ENCODE results near the gene DNAJC1.

DNAJC1 gene

GRCh38 chr10:21727452-21728168 is 275.9 kb downstream of the DNAJC1 start:
- Histone ChIP-seq H3K79me1 (replicated peaks; ENCODE audit: low read length, poor library complexity, severe bottlenecking) (peaks cover 10% of the 10 kb centered on the region), H4K91ac (ENCODE audit: low read length) (no peak overlapping the region), H3K4me2 (ENCODE audit: low read length, poor library complexity, severe bottlenecking) (no peak overlapping the region), H3K14ac (ENCODE audit: low read length in 2 of 2) (no peak overlapping the region), H3K4me1 (ENCODE audit: control insufficient read depth, insufficient read depth, low read depth, low read length) (peaks cover 7% of the 10 kb centered on the region), H3K4ac (ENCODE audit: low read depth in 1 of 2, low read length in 2 of 2) (no peak overlapping the region), H3K18ac (ENCODE audit: low read depth in 1 of 2, low read length in 2 of 2) (no peak overlapping the region), H2BK15ac (ENCODE audit: low read depth, poor library complexity, severe bottlenecking) (no peak overlapping the region), H3K9ac (ENCODE audit: low read length) (peak overlapping the region; percentile 11), H3K27ac (ENCODE audit: low read length, poor library complexity, severe bottlenecking) (no peak overlapping the region), H3K23ac (ENCODE audit: low read length in 2 of 2) (no peak overlapping the region), H2AFZ (ENCODE audit: low read depth, low read length) (no peak overlapping the region), H2BK120ac (ENCODE audit: low read depth, low read length) (no peak overlapping the region), H2BK12ac (ENCODE audit: low read length in 2 of 2) (no peak overlapping the region), H2AK5ac (ENCODE audit: low read length, severe bottlenecking) (no peak overlapping the region), H3K4me3 (ENCODE audit: insufficient read depth in 1 of 2, low read depth in 1 of 2, low read length in 2 of 2) (no peak overlapping the region), H3K27me3 (ENCODE audit: control insufficient read depth in 1 of 2, insufficient read depth in 1 of 2, low read length in 2 of 2) (no peaks in the 10 kb centered on the region), H3K9me3 (ENCODE audit: control insufficient read depth, low read length) (no peaks in the 10 kb centered on the region), H4K8ac (ENCODE audit: low read length) (no peak overlapping the region), H2BK5ac (ENCODE audit: low read depth, low read length, poor library complexity, severe bottlenecking) (no peak overlapping the region), H3K36me3 (ENCODE audit: control insufficient read depth in 1 of 2, insufficient read depth in 2 of 2, low read depth in 1 of 2, low read length in 2 of 2) (peaks cover 0 to 51% of the 10 kb centered on the region in 2 experiments)
- DNase-seq, result peak; percentile 15
- 32% methylated on average over 9 of the region's 13 CpGs for whole genome bisulfite sequencing

- Histone ChIP-seq H3K9me3 (ENCODE audit: control insufficient read depth, low read length) (no peaks in the 10 kb centered on the region), H4K8ac (ENCODE audit: low read length) (no peak overlapping the region), H2BK12ac (ENCODE audit: low read length in 2 of 2) (no peak overlapping the region), H3K23ac (ENCODE audit: low read length in 2 of 2) (no peak overlapping the region), H3K4me2 (ENCODE audit: low read length, poor library complexity, severe bottlenecking) (no peak overlapping the region), H2BK15ac (ENCODE audit: low read depth, poor library complexity, severe bottlenecking) (no peak overlapping the region), H3K14ac (ENCODE audit: low read length in 2 of 2) (no peak overlapping the region), H2AFZ (ENCODE audit: low read depth, low read length) (no peak overlapping the region), H3K18ac (ENCODE audit: low read depth in 1 of 2, low read length in 2 of 2) (no peak overlapping the region), H2BK120ac (ENCODE audit: low read depth, low read length) (no peak overlapping the region), H3K27ac (ENCODE audit: low read length, poor library complexity, severe bottlenecking) (no peak overlapping the region), H3K4me3 (ENCODE audit: insufficient read depth in 1 of 2, low read depth in 1 of 2, low read length in 2 of 2) (no peak overlapping the region), H3K4me1 (ENCODE audit: control insufficient read depth, insufficient read depth, low read depth, low read length) (peaks cover 7% of the 10 kb centered on the region), H3K27me3 (ENCODE audit: control insufficient read depth in 1 of 2, insufficient read depth in 1 of 2, low read length in 2 of 2) (no peaks in the 10 kb centered on the region), H2BK5ac (ENCODE audit: low read depth, low read length, poor library complexity, severe bottlenecking) (no peak overlapping the region), H4K91ac (ENCODE audit: low read length) (no peak overlapping the region), H3K9ac (ENCODE audit: low read length) (no peak overlapping the region), H3K79me1 (replicated peaks; ENCODE audit: low read length, poor library complexity, severe bottlenecking) (peaks cover 10% of the 10 kb centered on the region), H3K36me3 (ENCODE audit: control insufficient read depth in 1 of 2, insufficient read depth in 2 of 2, low read depth in 1 of 2, low read length in 2 of 2) (peaks cover 0 to 50% of the 10 kb centered on the region in 2 experiments), H2AK5ac (ENCODE audit: low read length, severe bottlenecking) (no peak overlapping the region), H3K4ac (ENCODE audit: low read depth in 1 of 2, low read length in 2 of 2) (no peak overlapping the region)
- DNase-seq, result peak; percentile 43
- WGBS, result 20% methylated on average over 3 of the region's 3 CpGs
Measured at GRCh38 chr10:21726601-21727225, 276.8 kb downstream of the DNAJC1 start.

GRCh38 chr10:21724687-21725367 is 278.7 kb downstream of the DNAJC1 start:
- Histone ChIP-seq H4K91ac (ENCODE audit: low read length) (no peak overlapping the region), H2BK15ac (ENCODE audit: low read depth, poor library complexity, severe bottlenecking) (no peak overlapping the region), H3K4me3 (ENCODE audit: insufficient read depth in 1 of 2, low read depth in 1 of 2, low read length in 2 of 2) (no peak overlapping the region), H3K4ac (ENCODE audit: low read depth in 1 of 2, low read length in 2 of 2) (no peak overlapping the region), H3K79me1 (replicated peaks; ENCODE audit: low read length, poor library complexity, severe bottlenecking) (peaks cover 5% of the 10 kb centered on the region), H3K27ac (ENCODE audit: low read length, poor library complexity, severe bottlenecking) (peak overlapping the region; percentile 45), H2BK5ac (ENCODE audit: low read depth, low read length, poor library complexity, severe bottlenecking) (no peak overlapping the region), H3K23ac (ENCODE audit: low read length in 2 of 2) (no peak overlapping the region), H3K27me3 (ENCODE audit: control insufficient read depth in 1 of 2, insufficient read depth in 1 of 2, low read length in 2 of 2) (no peaks in the 10 kb centered on the region), H3K4me1 (ENCODE audit: control insufficient read depth, insufficient read depth, low read depth, low read length) (peaks cover 4% of the 10 kb centered on the region), H3K36me3 (ENCODE audit: control insufficient read depth in 1 of 2, insufficient read depth in 2 of 2, low read depth in 1 of 2, low read length in 2 of 2) (peaks cover 0 to 42% of the 10 kb centered on the region in 2 experiments), H2AK5ac (ENCODE audit: low read length, severe bottlenecking) (no peak overlapping the region), H3K9ac (ENCODE audit: low read length) (no peak overlapping the region), H3K9me3 (ENCODE audit: control insufficient read depth, low read length) (no peaks in the 10 kb centered on the region), H3K4me2 (ENCODE audit: low read length, poor library complexity, severe bottlenecking) (no peak overlapping the region), H3K18ac (ENCODE audit: low read depth in 1 of 2, low read length in 2 of 2) (no peak overlapping the region), H2BK12ac (ENCODE audit: low read length in 2 of 2) (no peak overlapping the region), H2BK120ac (ENCODE audit: low read depth, low read length) (no peak overlapping the region), H4K8ac (ENCODE audit: low read length) (no peak overlapping the region), H2AFZ (ENCODE audit: low read depth, low read length) (no peak overlapping the region), H3K14ac (ENCODE audit: low read length in 2 of 2) (no peak overlapping the region)
- WGBS, result 3% methylated on average over 3 of the region's 4 CpGs
- peak; percentile 99 for DNase-seq

GRCh38 chr10:21724020-21724589 is 279.4 kb downstream of the DNAJC1 start:
- Histone ChIP-seq H4K8ac (ENCODE audit: low read length) (no peak overlapping the region), H3K18ac (ENCODE audit: low read depth in 1 of 2, low read length in 2 of 2) (no peak overlapping the region), H3K4me1 (ENCODE audit: control insufficient read depth, insufficient read depth, low read depth, low read length) (peaks cover 4% of the 10 kb centered on the region), H3K23ac (ENCODE audit: low read length in 2 of 2) (no peak overlapping the region), H3K4me2 (ENCODE audit: low read length, poor library complexity, severe bottlenecking) (no peak overlapping the region), H2BK12ac (ENCODE audit: low read length in 2 of 2) (no peak overlapping the region), H3K9me3 (ENCODE audit: control insufficient read depth, low read length) (no peaks in the 10 kb centered on the region), H3K4ac (ENCODE audit: low read depth in 1 of 2, low read length in 2 of 2) (no peak overlapping the region), H3K27me3 (ENCODE audit: control insufficient read depth in 1 of 2, insufficient read depth in 1 of 2, low read length in 2 of 2) (no peaks in the 10 kb centered on the region), H3K14ac (ENCODE audit: low read length in 2 of 2) (no peak overlapping the region), H2BK5ac (ENCODE audit: low read depth, low read length, poor library complexity, severe bottlenecking) (no peak overlapping the region), H3K27ac (ENCODE audit: low read length, poor library complexity, severe bottlenecking) (no peak overlapping the region), H4K91ac (ENCODE audit: low read length) (no peak overlapping the region), H2BK15ac (ENCODE audit: low read depth, poor library complexity, severe bottlenecking) (no peak overlapping the region), H3K79me1 (replicated peaks; ENCODE audit: low read length, poor library complexity, severe bottlenecking) (peaks cover 2% of the 10 kb centered on the region), H2AK5ac (ENCODE audit: low read length, severe bottlenecking) (no peak overlapping the region), H3K36me3 (ENCODE audit: control insufficient read depth in 1 of 2, insufficient read depth in 2 of 2, low read depth in 1 of 2, low read length in 2 of 2) (peaks cover 0 to 42% of the 10 kb centered on the region in 2 experiments), H2BK120ac (ENCODE audit: low read depth, low read length) (no peak overlapping the region), H3K4me3 (ENCODE audit: insufficient read depth in 1 of 2, low read depth in 1 of 2, low read length in 2 of 2) (no peak overlapping the region), H2AFZ (ENCODE audit: low read depth, low read length) (no peak overlapping the region), H3K9ac (ENCODE audit: low read length) (no peak overlapping the region)
- WGBS, result 66% methylated on average over 3 of the region's 7 CpGs
- peak; percentile 57 for DNase-seq
